GM23248 (cell line): ENCODE data around the gene CYP51A1. TPM values are rescaled to one million over a fixed set of nuclear protein-coding genes. Genes with fewer than 3 reads are reported as not detected.
"Not testable (repeated sequence)": the region's sequence is repeated elsewhere in the genome, so short reads cannot be mapped to it uniquely, and the experiment has no call there.

Source experiments
- DNase-seq: peaks from one replicate; pipeline ENCODE4 v3.0.0-alpha.2; 2015
- H2AFZ ChIP-seq: fragments of 200-600 bp; sonication (generic); 2 replicates; pipeline ENCODE4 v1.6.1; 2016; ENCODE audit warnings: antibody characterized with exemption
- H3F3A ChIP-seq: fragments of 200-600 bp; sonication (generic); 2 replicates; pipeline ENCODE4 v1.6.1; 2016; ENCODE audit warnings: mild to moderate bottlenecking, antibody characterized with exemption, mixed run types; ENCODE audit not compliant: insufficient read depth
- H3K27ac ChIP-seq: fragments of 200-600 bp; sonication (generic); 2 replicates; pipeline ENCODE4 v1.5.1; 2016; ENCODE audit warnings: mild to moderate bottlenecking
- H3K27me3 ChIP-seq: fragments of 200-600 bp; sonication (generic); replicated peaks from 2 replicates; pipeline ENCODE4 v1.6.1; 2016; ENCODE audit warnings: mild to moderate bottlenecking; ENCODE audit not compliant: insufficient read depth
- H3K36me3 ChIP-seq: fragments of 200-600 bp; sonication (generic); 2 replicates; pipeline ENCODE4 v1.6.1; 2016; ENCODE audit warnings: low read depth, mild to moderate bottlenecking
- H3K4me1 ChIP-seq: fragments of 200-600 bp; sonication (generic); 2 replicates; pipeline ENCODE4 v1.6.1; 2016; ENCODE audit warnings: mild to moderate bottlenecking; ENCODE audit not compliant: insufficient read depth
- H3K4me2 ChIP-seq: fragments of 200-600 bp; sonication (generic); one replicate; pipeline ENCODE4 v1.6.1; 2016; ENCODE audit warnings: mild to moderate bottlenecking; ENCODE audit not compliant: unreplicated experiment
- H3K4me3 ChIP-seq: fragments of 200-600 bp; sonication (generic); 2 replicates; pipeline ENCODE4 v1.5.1; 2016; ENCODE audit warnings: mild to moderate bottlenecking
- H3K79me2 ChIP-seq: fragments of 200-600 bp; sonication (generic); 2 replicates; pipeline ENCODE4 v1.6.1; 2016; ENCODE audit warnings: mild to moderate bottlenecking; ENCODE audit not compliant: insufficient read depth
- H3K9ac ChIP-seq: fragments of 200-600 bp; sonication (generic); 2 replicates; pipeline ENCODE4 v1.6.1; 2016; ENCODE audit warnings: mild to moderate bottlenecking
- H3K9me2 ChIP-seq: fragments of 200-600 bp; sonication (generic); 2 replicates; pipeline ENCODE4 v1.6.1; 2016; ENCODE audit warnings: mixed run types, mild to moderate bottlenecking, moderate library complexity; ENCODE audit not compliant: insufficient read depth
- H3K9me3 ChIP-seq: fragments of 200-600 bp; sonication (generic); one replicate; pipeline ENCODE4 v1.6.1; 2017; ENCODE audit warnings: low read depth
- H4K20me1 ChIP-seq: fragments of 200-600 bp; sonication (generic); 2 replicates; pipeline ENCODE4 v1.6.0; 2016; ENCODE audit not compliant: insufficient read depth
- EZH2 ChIP-seq: fragments of 200-600 bp; sonication (generic); IDR thresholded peaks from 2 replicates; pipeline ENCODE4 v1.6.1; 2018; ENCODE audit warnings: antibody characterized with exemption, mild to moderate bottlenecking; ENCODE audit not compliant: insufficient read depth, poor library complexity, severe bottlenecking
- EZH2phosphoT487 ChIP-seq: fragments of 200-600 bp; sonication (generic); IDR thresholded peaks from 2 replicates; pipeline ENCODE4 v1.6.1; 2018; ENCODE audit warnings: antibody characterized with exemption, moderate library complexity, mild to moderate bottlenecking, low read depth; ENCODE audit not compliant: insufficient read depth
- WGBS, 2 experiments: methylation state at CpG; one replicate each; pipeline ENCODE4 v1.1.6; 2015 to 2017; ENCODE audit warnings: low lambda C conversion rate in 2 of 2, low coverage in 1 of 2; ENCODE audit errors: missing lambda C conversion rate in 2 of 2; 5-methylcytosine and 5-hydroxymethylcytosine counted together
- in situ Hi-C: fragments of 300-500 bp; cut with MboI; formaldehyde crosslinking; loops from 2 replicates; pipeline ENCODE4 v1.15.0; 2020
- polyA plus RNA-seq: library from polyadenylated mRNA; unstranded; fragments of >200 nt; fragmentation: Nextera tagmentation; extraction: Ambion mirVana; gene quantifications from 2 replicates; pipeline ENCODE4 v1.2.1, GENCODE V29; 2016
- total RNA-seq: library from RNA; depleted of rRNA; stranded (reverse); fragments of >200 nt; shearing (Covaris generic); gene quantifications from 2 replicates; pipeline ENCODE4 v1.2.3, GENCODE V29; 2014

Gene CYP51A1
- total and polyA plus RNA-seq, 2 experiments from 2014 or later: 65.6 to 67.8 TPM

GRCh38 chr7:92150450-92151017 lies 16.3 kb upstream of the CYP51A1 start:
- Histone ChIP-seq H3K4me3 (no peak overlapping the region), H3K9me3 (no peaks in the 10 kb centered on the region), H3K4me1 (no peaks in the 10 kb centered on the region), H4K20me1 (no peaks in the 10 kb centered on the region), H3K9me2 (no peaks in the 10 kb centered on the region), H3K4me2 (no peak overlapping the region), H3F3A (no peaks in the 10 kb centered on the region), H2AFZ (no peak overlapping the region), H3K27me3 (no peaks in the 10 kb centered on the region), H3K9ac (no peak overlapping the region), H3K79me2 (no peaks in the 10 kb centered on the region), H3K36me3 (no peaks in the 10 kb centered on the region), H3K27ac (no peak overlapping the region)
- in situ Hi-C loops: no loop called here
- no peak for DNase-seq
- no peak for TF ChIP-seq EZH2phosphoT487
- TF ChIP-seq EZH2: no peak
- WGBS, 2 experiments: 79 to 81% methylated on average over 1 of the region's 1 CpG

DNA sequence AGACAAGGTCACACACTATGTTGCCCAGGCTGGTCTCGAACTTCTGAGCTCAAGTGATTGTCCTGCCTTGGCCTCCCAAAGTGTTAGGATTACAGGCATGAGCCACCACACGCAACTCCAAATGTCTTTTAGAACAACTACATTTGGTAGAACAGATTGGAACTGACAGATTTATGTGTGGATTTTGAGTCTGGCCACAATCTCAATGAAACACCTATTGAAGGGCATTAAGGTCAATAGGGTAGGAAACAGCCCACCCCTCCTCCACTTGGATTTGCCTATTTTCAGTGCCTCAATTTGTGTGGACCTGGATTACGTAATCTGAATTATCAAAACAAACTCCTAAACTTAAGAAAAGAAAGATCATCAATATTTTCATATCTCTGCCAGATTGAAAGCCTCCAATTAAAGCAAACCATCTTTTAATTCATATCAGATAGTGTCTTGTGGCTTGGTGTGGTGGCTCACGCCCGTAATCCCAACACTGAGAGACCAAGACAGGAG lies 15.5 kb upstream of the CYP51A1 start:
- in situ Hi-C loops: no loop called here
- Histone ChIP-seq H3K4me1 (no peaks in the 10 kb centered on the region), H4K20me1 (no peaks in the 10 kb centered on the region), H3K9ac (no peak overlapping the region), H3K36me3 (no peaks in the 10 kb centered on the region), H3K27ac (no peak overlapping the region), H3F3A (no peaks in the 10 kb centered on the region), H3K9me2 (no peaks in the 10 kb centered on the region), H3K27me3 (no peaks in the 10 kb centered on the region), H3K9me3 (no peaks in the 10 kb centered on the region), H3K4me2 (no peak overlapping the region), H3K4me3 (no peak overlapping the region), H3K79me2 (no peaks in the 10 kb centered on the region), H2AFZ (no peak overlapping the region)
- 85 to 89% methylated on average over 5 of the region's 5 CpGs for WGBS, 2 experiments
- no peak for TF ChIP-seq EZH2
- TF ChIP-seq EZH2phosphoT487: no peak
- no peak for DNase-seq

DNA sequence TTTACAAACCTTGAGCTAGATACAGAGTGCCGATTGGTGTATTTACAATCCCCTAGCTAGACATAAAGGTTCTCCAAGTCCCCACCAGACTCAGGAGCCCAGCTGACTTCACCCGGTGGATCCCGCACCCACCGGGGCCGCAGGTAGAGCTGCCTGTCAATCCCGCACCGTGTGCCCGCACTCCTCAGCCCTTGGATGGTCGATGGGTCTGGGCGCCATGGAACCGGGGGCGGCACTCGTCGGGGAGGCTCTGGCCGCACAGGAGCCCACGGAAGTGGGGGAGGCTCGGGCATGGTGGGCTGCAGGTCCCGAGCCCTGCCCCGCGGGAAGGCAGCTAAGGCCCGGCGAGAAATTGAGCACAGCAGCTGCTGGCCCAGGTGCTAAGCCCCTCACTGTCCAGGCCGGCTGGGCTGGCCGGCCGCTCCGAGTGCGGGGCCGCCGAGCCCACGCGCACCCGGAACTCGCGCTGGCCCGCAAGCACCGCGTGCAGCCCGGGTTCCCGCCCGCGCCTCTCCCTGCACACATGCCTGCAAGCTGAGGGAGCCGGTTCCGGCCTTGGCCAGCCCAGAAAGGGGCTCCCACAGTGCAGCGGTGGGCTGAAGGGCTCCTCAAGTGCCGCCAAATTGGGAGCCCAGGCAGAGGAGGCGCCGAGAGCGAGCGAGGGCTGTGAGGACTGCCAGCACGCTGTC lies 9.1 kb upstream of the CYP51A1 start:
- WGBS, 2 experiments: 89 to 92% methylated on average over 39 to 49 of the region's 50 CpGs
- H3K9me2 ChIP-seq, DNase-seq, H3F3A ChIP-seq, H3K27ac ChIP-seq, in situ Hi-C loops, H3K4me1 ChIP-seq, H3K4me3 ChIP-seq, H3K9me3 ChIP-seq, H2AFZ ChIP-seq, H3K27me3 ChIP-seq, H4K20me1 ChIP-seq, H3K4me2 ChIP-seq, H3K79me2 ChIP-seq, H3K36me3 ChIP-seq, H3K9ac ChIP-seq: not testable (repeated sequence)

DNA sequence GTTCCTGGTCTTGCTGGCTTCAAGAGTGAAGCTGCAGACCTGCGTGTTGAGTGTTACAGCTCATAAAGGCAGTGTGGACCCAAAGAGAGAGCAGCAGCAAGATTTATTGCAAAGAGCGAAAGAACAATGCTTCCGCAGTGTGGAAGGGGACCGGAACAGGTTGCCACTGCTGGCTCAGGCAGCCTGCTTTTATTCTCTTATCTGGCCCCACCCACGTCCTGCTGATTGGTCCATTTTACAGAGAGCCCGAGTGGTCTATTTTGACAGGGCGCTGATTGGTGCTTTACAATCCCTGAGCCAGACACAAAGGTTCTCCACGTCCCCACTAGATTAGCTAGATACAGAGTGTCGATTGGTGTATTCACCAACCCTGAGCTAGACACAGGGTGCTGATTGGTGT lies 8.5 kb upstream of the CYP51A1 start:
- H3K27ac ChIP-seq, H3K27me3 ChIP-seq, H4K20me1 ChIP-seq, H2AFZ ChIP-seq, H3K4me2 ChIP-seq, in situ Hi-C loops, DNase-seq, H3K4me3 ChIP-seq, H3K79me2 ChIP-seq, H3K36me3 ChIP-seq, H3K9me3 ChIP-seq, H3K9ac ChIP-seq, H3K9me2 ChIP-seq, H3F3A ChIP-seq, H3K4me1 ChIP-seq: not testable (repeated sequence)
- WGBS, 2 experiments: 89 to 91% methylated on average over 9 of the region's 9 CpGs

GRCh38 chr7:92141161-92141560 lies 6.9 kb upstream of the CYP51A1 start:
- TF ChIP-seq EZH2phosphoT487 (no peak), EZH2 (no peak)
- Histone ChIP-seq H2AFZ (no peak overlapping the region), H3K36me3 (no peaks in the 10 kb centered on the region), H3K9me2 (no peaks in the 10 kb centered on the region), H3K4me2 (no peak overlapping the region), H3K9ac (no peak overlapping the region), H3K4me3 (no peak overlapping the region), H3K79me2 (no peaks in the 10 kb centered on the region), H3K27me3 (no peaks in the 10 kb centered on the region), H3F3A (no peaks in the 10 kb centered on the region), H3K4me1 (no peaks in the 10 kb centered on the region), H3K27ac (no peak overlapping the region), H3K9me3 (no peaks in the 10 kb centered on the region), H4K20me1 (no peaks in the 10 kb centered on the region)
- in situ Hi-C loops: no loop called here
- 89 to 93% methylated on average over 7 of the region's 7 CpGs for WGBS, 2 experiments
- no peak for DNase-seq
